Measurements from ENCODE around the gene EEF1AKMT1.

The EEF1AKMT1 gene

GRCh38 chr13:20773194-20774080 lies at the start of gene EEF1AKMT1:
Gene EEF1AKMT1 (minus strand): TSS chr13:20773961. CDS start chr13:20757598, 16,363 bp downstream.
- peak; percentile 93 to 96 for DNase-seq (ENCODE audit: low read depth in 2 of 2)
- TF ChIP-seq CTCF (IDR thresholded peaks at IDR 0.05; ENCODE audit: low read depth, low read length) = no peak
- peak within 1 kb of the TSS; percentile 59 to 66 for H3K4me3 ChIP-seq (replicated peaks in 1 of 2; ENCODE audit: low read depth in 2 of 2, low read length in 2 of 2)

GRCh38 chr13:20823071-20823470 lies 49.3 kb upstream of the EEF1AKMT1 start:
- DNase-seq (ENCODE audit: low read depth in 2 of 2) = no peak
- no peak for TF ChIP-seq CTCF (IDR thresholded peaks at IDR 0.05; ENCODE audit: low read depth, low read length)
- no peak overlapping the region for H3K4me3 ChIP-seq (replicated peaks in 1 of 2; ENCODE audit: low read depth in 2 of 2, low read length in 2 of 2)

- DNase-seq (ENCODE audit: low read depth in 2 of 2) = no peak
- no peak overlapping the region for H3K4me3 ChIP-seq (replicated peaks in 1 of 2; ENCODE audit: low read depth in 2 of 2, low read length in 2 of 2)
- TF ChIP-seq CTCF (IDR thresholded peaks at IDR 0.05; ENCODE audit: low read depth, low read length) = no peak
Observed at GRCh38 chr13:20822406-20822805, 48.6 kb upstream of the EEF1AKMT1 start.

GRCh38 chr13:20819715-20820114 lies 46.0 kb upstream of the EEF1AKMT1 start:
- no peak for DNase-seq (ENCODE audit: low read depth in 2 of 2)

GRCh38 chr13:20815464-20815863 lies 41.7 kb upstream of the EEF1AKMT1 start:
- no peak overlapping the region for H3K4me3 ChIP-seq (replicated peaks in 1 of 2; ENCODE audit: low read depth in 2 of 2, low read length in 2 of 2)
- DNase-seq (ENCODE audit: low read depth in 2 of 2) = peak in 1 of 2 donors; percentile 34
- TF ChIP-seq CTCF (IDR thresholded peaks at IDR 0.05; ENCODE audit: low read depth, low read length) = no peak

More at GRCh38 chr13:20819715-20820114, 46.0 kb upstream of the EEF1AKMT1 start:
- no peak overlapping the region for H3K4me3 ChIP-seq (replicated peaks in 1 of 2; ENCODE audit: low read depth in 2 of 2, low read length in 2 of 2)
- no peak for TF ChIP-seq CTCF (IDR thresholded peaks at IDR 0.05; ENCODE audit: low read depth, low read length)

GRCh38 chr13:20814224-20814910 lies 40.6 kb upstream of the EEF1AKMT1 start:
- DNase-seq (ENCODE audit: low read depth in 2 of 2) = peak; percentile 95 to 96
- no peak overlapping the region for H3K4me3 ChIP-seq (replicated peaks in 1 of 2; ENCODE audit: low read depth in 2 of 2, low read length in 2 of 2)
- TF ChIP-seq CTCF (IDR thresholded peaks at IDR 0.05; ENCODE audit: low read depth, low read length) = no peak
